Measurements from ENCODE around the gene SCD. TPM values are rescaled to one million over a fixed set of nuclear protein-coding genes. Genes with fewer than 3 reads are reported as not detected.

SCD gene
- total and polyA plus RNA-seq, 9 of the 15 experiments (the other 6 are each of a cell fraction or from before 2014, with no cell fraction given) = 114 to 486 (median 188) TPM

DNA sequence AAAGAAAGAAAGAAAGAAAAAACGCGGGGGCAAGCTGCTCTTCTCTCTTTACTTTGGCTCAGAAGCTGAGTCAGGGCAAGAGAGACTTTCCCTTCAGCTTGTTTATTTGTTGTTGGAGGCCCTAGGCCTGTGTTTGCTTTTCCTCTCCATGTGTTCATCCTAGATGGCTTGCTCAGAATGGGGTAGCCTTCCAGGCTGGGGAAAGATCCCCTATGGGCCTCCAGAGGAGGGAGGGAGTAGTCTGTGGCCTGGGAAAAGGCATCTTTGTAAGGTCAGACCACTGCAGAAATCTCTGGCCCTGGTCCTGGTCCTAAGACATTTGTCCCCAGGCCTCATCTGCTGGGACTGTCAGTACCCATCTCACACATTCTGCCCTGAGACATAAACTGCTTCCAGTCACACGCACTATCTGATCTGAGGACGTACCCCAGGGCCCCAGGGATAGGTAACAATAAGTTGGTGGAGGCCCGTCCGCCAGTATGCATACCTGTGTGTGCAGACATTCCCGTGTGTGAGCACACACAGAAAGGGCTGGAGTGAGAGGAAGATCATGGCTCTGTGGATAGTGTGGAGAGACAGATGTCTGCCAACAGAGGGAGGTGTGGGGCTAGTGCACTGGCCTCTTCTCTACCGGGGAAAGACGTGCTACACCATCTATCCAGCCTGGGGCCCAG, 4.9 kb upstream of the SCD start (continued):
- TF ChIP-seq, protein P1, sequence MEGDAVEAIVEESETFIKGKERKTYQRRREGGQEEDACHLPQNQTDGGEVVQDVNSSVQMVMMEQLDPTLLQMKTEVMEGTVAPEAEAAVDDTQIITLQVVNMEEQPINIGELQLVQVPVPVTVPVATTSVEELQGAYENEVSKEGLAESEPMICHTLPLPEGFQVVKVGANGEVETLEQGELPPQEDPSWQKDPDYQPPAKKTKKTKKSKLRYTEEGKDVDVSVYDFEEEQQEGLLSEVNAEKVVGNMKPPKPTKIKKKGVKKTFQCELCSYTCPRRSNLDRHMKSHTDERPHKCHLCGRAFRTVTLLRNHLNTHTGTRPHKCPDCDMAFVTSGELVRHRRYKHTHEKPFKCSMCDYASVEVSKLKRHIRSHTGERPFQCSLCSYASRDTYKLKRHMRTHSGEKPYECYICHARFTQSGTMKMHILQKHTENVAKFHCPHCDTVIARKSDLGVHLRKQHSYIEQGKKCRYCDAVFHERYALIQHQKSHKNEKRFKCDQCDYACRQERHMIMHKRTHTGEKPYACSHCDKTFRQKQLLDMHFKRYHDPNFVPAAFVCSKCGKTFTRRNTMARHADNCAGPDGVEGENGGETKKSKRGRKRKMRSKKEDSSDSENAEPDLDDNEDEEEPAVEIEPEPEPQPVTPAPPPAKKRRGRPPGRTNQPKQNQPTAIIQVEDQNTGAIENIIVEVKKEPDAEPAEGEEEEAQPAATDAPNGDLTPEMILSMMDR (IDR thresholded peaks at IDR 0.05 in 2 of 3, conservative IDR thresholded peaks at IDR 0.05 in 1 of 3; ENCODE audit: insufficient read depth in 2 of 3, low read depth in 1 of 3, low read length in 3 of 3) = peak; percentile 75 to 88 (median 87)
- TF ChIP-seq, protein P2, sequence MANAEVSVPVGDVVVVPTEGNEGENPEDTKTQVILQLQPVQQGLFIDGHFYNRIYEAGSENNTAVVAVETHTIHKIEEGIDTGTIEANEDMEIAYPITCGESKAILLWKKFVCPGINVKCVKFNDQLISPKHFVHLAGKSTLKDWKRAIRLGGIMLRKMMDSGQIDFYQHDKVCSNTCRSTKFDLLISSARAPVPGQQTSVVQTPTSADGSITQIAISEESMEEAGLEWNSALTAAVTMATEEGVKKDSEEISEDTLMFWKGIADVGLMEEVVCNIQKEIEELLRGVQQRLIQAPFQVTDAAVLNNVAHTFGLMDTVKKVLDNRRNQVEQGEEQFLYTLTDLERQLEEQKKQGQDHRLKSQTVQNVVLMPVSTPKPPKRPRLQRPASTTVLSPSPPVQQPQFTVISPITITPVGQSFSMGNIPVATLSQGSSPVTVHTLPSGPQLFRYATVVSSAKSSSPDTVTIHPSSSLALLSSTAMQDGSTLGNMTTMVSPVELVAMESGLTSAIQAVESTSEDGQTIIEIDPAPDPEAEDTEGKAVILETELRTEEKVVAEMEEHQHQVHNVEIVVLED (CRISPR knock-in tag; IDR thresholded peaks at IDR 0.05) = no peak
- no peak for TF ChIP-seq ZNF586 (CRISPR knock-in tag; conservative IDR thresholded peaks at IDR 0.05)
- peak; percentile 45; the same call in 1 of the 2 replicates for TF ChIP-seq KLF6 (CRISPR knock-in tag; IDR thresholded peaks at IDR 0.05; ENCODE audit: borderline replicate concordance)
- no peak for TF ChIP-seq SRSF3 (IDR thresholded peaks at IDR 0.05; ENCODE audit: insufficient read depth, low read length)
- TF ChIP-seq, protein P3, sequence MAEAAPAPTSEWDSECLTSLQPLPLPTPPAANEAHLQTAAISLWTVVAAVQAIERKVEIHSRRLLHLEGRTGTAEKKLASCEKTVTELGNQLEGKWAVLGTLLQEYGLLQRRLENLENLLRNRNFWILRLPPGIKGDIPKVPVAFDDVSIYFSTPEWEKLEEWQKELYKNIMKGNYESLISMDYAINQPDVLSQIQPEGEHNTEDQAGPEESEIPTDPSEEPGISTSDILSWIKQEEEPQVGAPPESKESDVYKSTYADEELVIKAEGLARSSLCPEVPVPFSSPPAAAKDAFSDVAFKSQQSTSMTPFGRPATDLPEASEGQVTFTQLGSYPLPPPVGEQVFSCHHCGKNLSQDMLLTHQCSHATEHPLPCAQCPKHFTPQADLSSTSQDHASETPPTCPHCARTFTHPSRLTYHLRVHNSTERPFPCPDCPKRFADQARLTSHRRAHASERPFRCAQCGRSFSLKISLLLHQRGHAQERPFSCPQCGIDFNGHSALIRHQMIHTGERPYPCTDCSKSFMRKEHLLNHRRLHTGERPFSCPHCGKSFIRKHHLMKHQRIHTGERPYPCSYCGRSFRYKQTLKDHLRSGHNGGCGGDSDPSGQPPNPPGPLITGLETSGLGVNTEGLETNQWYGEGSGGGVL (CRISPR knock-in tag; IDR thresholded peaks at IDR 0.05) = no peak
